GM23338 (cell line): ENCODE results near the gene BTRC. TPM values are rescaled to one million over a fixed set of nuclear protein-coding genes. Genes with fewer than 3 reads are reported as not detected.

ENCODE experiments used
- ATAC-seq: fragments of 200-7000 bp; cut with Tn5 transposase; 3 replicates; pipeline ENCODE4 v1.9.1; 2020
- DNase-seq: peaks from one replicate; pipeline ENCODE4 v3.0.0-alpha.2; 2015; ENCODE audit warnings: low spot score
- H2AFZ ChIP-seq: fragments of 200-600 bp; sonication (generic); 2 replicates; pipeline ENCODE4 v1.8.0; 2016; ENCODE audit warnings: antibody characterized with exemption, mild to moderate bottlenecking, moderate library complexity
- H3F3A ChIP-seq: fragments of 200-600 bp; sonication (generic); replicated peaks from 2 replicates; pipeline ENCODE4 v1.8.0; 2017; ENCODE audit warnings: antibody characterized with exemption, mixed run types, low read depth
- H3K27ac ChIP-seq: fragments of 200-600 bp; sonication (generic); 2 replicates; pipeline ENCODE4 v1.6.1; 2016; ENCODE audit warnings: low read depth
- H3K27me3 ChIP-seq: fragments of 200-600 bp; sonication (generic); 2 replicates; pipeline ENCODE4 v1.8.0; 2016; ENCODE audit warnings: mild to moderate bottlenecking, mixed run types, moderate library complexity; ENCODE audit not compliant: insufficient read depth
- H3K36me3 ChIP-seq: fragments of 200-600 bp; sonication (generic); 2 replicates; pipeline ENCODE4 v1.8.0; 2016; ENCODE audit warnings: mild to moderate bottlenecking; ENCODE audit not compliant: insufficient read depth
- H3K4me1 ChIP-seq: fragments of 200-600 bp; sonication (generic); 2 replicates; pipeline ENCODE4 v1.8.0; 2016; ENCODE audit warnings: mild to moderate bottlenecking, moderate library complexity; ENCODE audit not compliant: insufficient read depth
- H3K4me2 ChIP-seq: fragments of 200-600 bp; sonication (generic); 2 replicates; pipeline ENCODE4 v1.7.1; 2017; ENCODE audit warnings: mixed run types
- H3K4me3 ChIP-seq: fragments of 200-600 bp; sonication (generic); 2 replicates; pipeline ENCODE4 v1.6.1; 2016; ENCODE audit warnings: mixed run types
- H3K79me2 ChIP-seq: fragments of 200-600 bp; sonication (generic); replicated peaks from 2 replicates; pipeline ENCODE4 v1.8.0; 2017; ENCODE audit warnings: mild to moderate bottlenecking; ENCODE audit not compliant: insufficient read depth
- H3K9me2 ChIP-seq: fragments of 200-600 bp; sonication (generic); 2 replicates; pipeline ENCODE4 v1.8.0; 2017; ENCODE audit not compliant: insufficient read depth
- H4K20me1 ChIP-seq: fragments of 200-600 bp; sonication (generic); replicated peaks from 2 replicates; pipeline ENCODE4 v1.8.0; 2017; ENCODE audit warnings: mild to moderate bottlenecking; ENCODE audit not compliant: insufficient read depth
- H3K27ac Mint-ChIP-seq: 2 replicates; pipeline ENCODE4 v1.8.0; 2020; ENCODE audit warnings: inconsistent platforms, mild to moderate bottlenecking, moderate library complexity, mixed read lengths
- H3K27me3 Mint-ChIP-seq: 3 replicates; pipeline ENCODE4 v1.8.0; 2022; ENCODE audit warnings: low read depth, mild to moderate bottlenecking, moderate library complexity, mixed read lengths, inconsistent platforms; ENCODE audit not compliant: insufficient read depth, poor library complexity
- H3K36me3 Mint-ChIP-seq: 3 replicates; pipeline ENCODE4 v1.8.0; 2021; ENCODE audit warnings: low read depth, mild to moderate bottlenecking, inconsistent platforms, moderate library complexity, mixed read lengths
- H3K4me1 Mint-ChIP-seq: 3 replicates; pipeline ENCODE4 v1.8.0; 2020; ENCODE audit warnings: mild to moderate bottlenecking, inconsistent platforms, mixed read lengths
- H3K4me3 Mint-ChIP-seq: 3 replicates; pipeline ENCODE4 v1.8.0; 2021; ENCODE audit warnings: moderate library complexity, mild to moderate bottlenecking, inconsistent platforms, mixed read lengths
- H3K9me3 Mint-ChIP-seq: 3 replicates; pipeline ENCODE4 v1.8.0; 2020; ENCODE audit warnings: moderate library complexity, mild to moderate bottlenecking, inconsistent platforms, mixed read lengths
- ZNF331 ChIP-seq: fragments of 250-450 bp; sonication (Bioruptor Pico); IDR thresholded peaks from 2 replicates; pipeline ENCODE4 v1.5.0; 2020; ENCODE audit warnings: low read depth, mild to moderate bottlenecking, moderate library complexity
- microRNA-seq: library from miRNA; unstranded; fragments of <30 nt; microRNA quantifications from one replicate; pipeline ENCODE4, GENCODE V29; 2017
- polyA plus RNA-seq: library from polyadenylated mRNA; unstranded; fragments of >200 nt; fragmentation: Nextera tagmentation; extraction: Ambion mirVana; gene quantifications from 2 replicates; pipeline ENCODE4 v1.2.1, GENCODE V29; 2016
- small RNA-seq: library from RNA; depleted of rRNA; stranded (forward); fragments of <200 nt; gene quantifications from one replicate; pipeline ENCODE3, GENCODE V24; 2014; ENCODE audit warnings: low replicate concordance
- total RNA-seq: library from RNA; depleted of rRNA; stranded (reverse); fragments of >200 nt; shearing (Covaris generic); gene quantifications from 2 replicates; pipeline ENCODE4 v1.2.3, GENCODE V29; 2014; rRNA removed
- TF ChIP-seq, protein P1 (sequence below), 2 experiments: fragments of 200-600 bp in 1 of 2; sonication (generic) in 1 of 2; conservative IDR thresholded peaks; 2 replicates each; pipeline versions ENCODE4 v1.5.1 to v1.6.1; 2016 to 2017; ENCODE audit warnings: antibody characterized with exemption in 2 of 2, low read depth in 2 of 2, mild to moderate bottlenecking in 2 of 2, moderate library complexity in 1 of 2

BTRC gene
- total and polyA plus RNA-seq, 2 experiments from 2014 or later: 10.0 to 17.5 TPM

DNA sequence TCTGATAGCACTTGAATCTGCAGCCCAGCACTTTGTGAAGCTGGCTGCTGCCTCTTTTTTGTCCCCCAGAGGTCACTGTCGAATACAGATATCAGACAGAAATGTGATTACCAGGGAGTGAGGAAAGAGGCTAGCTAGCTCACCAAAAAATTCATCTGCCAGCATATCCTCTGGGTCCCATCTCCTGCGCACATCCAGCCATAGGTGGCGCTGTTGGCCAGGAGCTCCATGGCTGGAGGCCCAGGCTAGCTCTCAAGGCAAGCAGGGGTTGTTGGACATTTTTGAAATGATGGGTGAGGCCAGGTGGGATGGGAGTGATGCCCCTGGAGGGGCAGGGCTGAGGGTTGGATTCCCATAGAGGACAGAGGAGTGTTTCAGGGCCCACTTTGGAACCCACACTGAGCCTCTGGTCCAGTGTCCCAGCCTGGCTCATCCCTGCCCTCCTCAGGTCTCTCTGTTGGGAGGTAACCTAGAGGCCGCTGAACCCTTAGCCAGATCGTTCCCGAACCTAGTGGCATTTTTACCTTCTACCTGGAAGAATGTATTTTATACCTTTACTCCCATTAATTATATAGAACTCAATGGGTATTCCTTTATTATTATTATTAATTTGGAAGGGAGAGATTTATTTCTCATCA, 248.9 kb downstream of the BTRC start:
- no peaks in the 10 kb centered on the region for H4K20me1 ChIP-seq
- H3K27me3 Mint-ChIP-seq: peaks cover 6% of the 10 kb centered on the region
- H3K27ac ChIP-seq: no peak overlapping the region
- DNase-seq (peak; percentile 95), ATAC-seq (peak; percentile 98)
- TF ChIP-seq, protein P1, sequence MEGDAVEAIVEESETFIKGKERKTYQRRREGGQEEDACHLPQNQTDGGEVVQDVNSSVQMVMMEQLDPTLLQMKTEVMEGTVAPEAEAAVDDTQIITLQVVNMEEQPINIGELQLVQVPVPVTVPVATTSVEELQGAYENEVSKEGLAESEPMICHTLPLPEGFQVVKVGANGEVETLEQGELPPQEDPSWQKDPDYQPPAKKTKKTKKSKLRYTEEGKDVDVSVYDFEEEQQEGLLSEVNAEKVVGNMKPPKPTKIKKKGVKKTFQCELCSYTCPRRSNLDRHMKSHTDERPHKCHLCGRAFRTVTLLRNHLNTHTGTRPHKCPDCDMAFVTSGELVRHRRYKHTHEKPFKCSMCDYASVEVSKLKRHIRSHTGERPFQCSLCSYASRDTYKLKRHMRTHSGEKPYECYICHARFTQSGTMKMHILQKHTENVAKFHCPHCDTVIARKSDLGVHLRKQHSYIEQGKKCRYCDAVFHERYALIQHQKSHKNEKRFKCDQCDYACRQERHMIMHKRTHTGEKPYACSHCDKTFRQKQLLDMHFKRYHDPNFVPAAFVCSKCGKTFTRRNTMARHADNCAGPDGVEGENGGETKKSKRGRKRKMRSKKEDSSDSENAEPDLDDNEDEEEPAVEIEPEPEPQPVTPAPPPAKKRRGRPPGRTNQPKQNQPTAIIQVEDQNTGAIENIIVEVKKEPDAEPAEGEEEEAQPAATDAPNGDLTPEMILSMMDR (conservative IDR thresholded peaks at IDR 0.05; ENCODE audit: low read depth in 2 of 2): peak; percentile 99 to 100
- TF ChIP-seq ZNF331 (CRISPR knock-in tag): no peak
- no peaks in the 10 kb centered on the region for H3K36me3 ChIP-seq
- H3K27ac Mint-ChIP-seq: no peak overlapping the region
- no peaks in the 10 kb centered on the region for H3K9me2 ChIP-seq
- no peaks in the 10 kb centered on the region for H3K79me2 ChIP-seq
- H3K4me3 Mint-ChIP-seq: no peak overlapping the region
- no peak overlapping the region for H3K4me3 ChIP-seq
- no peaks in the 10 kb centered on the region; the same call in 2 of the 3 replicates for H3K9me3 Mint-ChIP-seq
- H3K4me2 ChIP-seq: no peak overlapping the region
- H3K36me3 Mint-ChIP-seq: no peaks in the 10 kb centered on the region; the same call in 2 of the 3 replicates
- H3K27me3 ChIP-seq: no peaks in the 10 kb centered on the region
- H3K4me1 ChIP-seq: no peaks in the 10 kb centered on the region; the same call in 1 of the 2 replicates
- H3K4me1 Mint-ChIP-seq: peaks cover 12% of the 10 kb centered on the region; the same call in 2 of the 3 replicates
- no peaks in the 10 kb centered on the region for H3F3A ChIP-seq
- H2AFZ ChIP-seq: no peak overlapping the region

Small RNA genes within 50 kb of the gene (microRNA-seq; reads per million reads assigned to microRNA genes)
- gene MIR3158-1 (not detected), gene MIR3158-2 (not detected)

Small RNA genes within 50 kb of the gene (small RNA-seq; reads per million reads assigned to genes)
- gene MIR3158-1 (not detected), gene RNU2-43P (0.67 reads per million, percentile 46 among the genes with 10 or more reads in this experiment), gene RNU2-59P (19.9 reads per million, percentile 98 among the genes with 10 or more reads in this experiment)

Other genes with a start within 250 kb of the BTRC start
- gene TLX1, start 222.9 kb upstream of the BTRC start, total RNA-seq: not detected in 2 replicates
- not detected in 2 replicates for gene TLX1, start 222.9 kb upstream of the BTRC start, polyA plus RNA-seq
- gene LBX1, start 124.7 kb upstream of the BTRC start, total RNA-seq: not detected in 2 replicates
- not detected in 2 replicates for gene LBX1, start 124.7 kb upstream of the BTRC start, polyA plus RNA-seq
- gene POLL, start 234.1 kb downstream of the BTRC start, total RNA-seq: 24.0 and 24.3 TPM in 2 replicates
- 17.3 and 18.2 TPM in 2 replicates for gene POLL, start 234.1 kb downstream of the BTRC start, polyA plus RNA-seq
- gene DPCD, start 234.2 kb downstream of the BTRC start, total RNA-seq: 22.5 and 48.4 TPM in 2 replicates
- gene DPCD, start 234.2 kb downstream of the BTRC start, polyA plus RNA-seq: 36.3 and 38.1 TPM in 2 replicates